ENCODE results near the gene NCKAP5.

- TF ChIP-seq CTCF (IDR thresholded peaks at IDR 0.05) (no peak), POLR2A (IDR thresholded peaks at IDR 0.05) (no peak)
Observed at GRCh38 chr2:132965460-132965859, 602.8 kb downstream of the NCKAP5 start.

All from vagina (tissue), 2 donors.